H1 (cell line): ENCODE results near the gene BMP4. TPM values are rescaled to one million over a fixed set of nuclear protein-coding genes. Genes with fewer than 3 reads are reported as not detected.

Experiments
- CTCF ChIA-PET: fragments of 300-600 bp; sonication (Branson Sonifier 250); formaldehyde crosslinking; loops from one replicate; lab custom pipeline; 2021; ENCODE audit not compliant: partially characterized antibody; lab: Charles Lee
- POLR2A ChIA-PET: fragments of 300-600 bp; sonication (Branson Sonifier 250); formaldehyde crosslinking; loops from one replicate; lab custom pipeline; 2021; ENCODE audit warnings: inconsistent platforms; ENCODE audit not compliant: partially characterized antibody; lab: Charles Lee
- DNase-seq, 2 experiments: peaks; one replicate each; pipeline versions ENCODE4 v3.0.0 to v3.0.0-alpha.2; 2010 to 2022; ENCODE audit warnings: low spot score in 2 of 2, low read depth in 1 of 2, mixed read lengths in 1 of 2
- FAIRE-seq: peaks from 2 replicates; lab custom pipeline; 2011; peaks lifted over from hg19 to GRCh38; lab: Jason Lieb, UNC
- H2AFZ ChIP-seq: 2 replicates; pipeline ENCODE4 v1.8.1; 2012; ENCODE audit warnings: low read length, inconsistent platforms
- H2AK5ac ChIP-seq: 2 replicates; pipeline ENCODE4 v1.6.1; 2013; ENCODE audit warnings: low read depth, low read length
- H2BK120ac ChIP-seq: replicated peaks from 2 replicates; pipeline ENCODE3; 2013; ENCODE audit warnings: low read depth, low read length, inconsistent platforms
- H2BK12ac ChIP-seq: 2 replicates; pipeline ENCODE4 v1.6.1; 2013; ENCODE audit warnings: low read depth, low read length
- H2BK15ac ChIP-seq: 2 replicates; pipeline ENCODE4 v1.6.1; 2013; ENCODE audit warnings: low read length
- H2BK20ac ChIP-seq: 2 replicates; pipeline ENCODE4 v1.6.1; 2013; ENCODE audit warnings: low read length
- H2BK5ac ChIP-seq: 2 replicates; pipeline ENCODE4 v1.6.1; 2013; ENCODE audit warnings: low read depth, low read length
- H3K14ac ChIP-seq: 2 replicates; pipeline ENCODE4 v1.6.1; 2013; ENCODE audit warnings: inconsistent platforms; ENCODE audit not compliant: insufficient read length
- H3K18ac ChIP-seq: 2 replicates; pipeline ENCODE4 v1.6.1; 2013; ENCODE audit warnings: low read length; ENCODE audit errors: extremely low read depth
- H3K23ac ChIP-seq: 2 replicates; pipeline ENCODE4 v1.6.1; 2013; ENCODE audit warnings: inconsistent platforms; ENCODE audit not compliant: insufficient read length
- H3K23me2 ChIP-seq: 2 replicates; pipeline ENCODE4 v1.6.1; 2013; ENCODE audit warnings: low read depth, low read length
- H3K27ac ChIP-seq: 2 replicates; pipeline ENCODE4 v1.6.1; 2011; ENCODE audit warnings: low read depth, low read length, inconsistent platforms
- H3K27me3 ChIP-seq, 4 experiments: replicated peaks in 1 of 4; 1 replicate in 1 of 4; 2 replicates in 3 of 4; pipeline versions ENCODE4 v1.6.1 to v1.8.1; 2011 to 2013; ENCODE audit warnings: low read length in 3 of 4, mild to moderate bottlenecking in 3 of 4, inconsistent platforms in 2 of 4, mixed read lengths in 2 of 4, moderate library complexity in 1 of 4; ENCODE audit not compliant: control insufficient read depth in 3 of 4, insufficient read depth in 3 of 4; ENCODE audit errors: extremely low read depth in 1 of 4
- H3K36me3 ChIP-seq, 4 experiments: 2 replicates each; pipeline versions ENCODE4 v1.6.1 to v1.8.1; 2011 to 2013; ENCODE audit warnings: mild to moderate bottlenecking in 4 of 4, low read length in 3 of 4, moderate library complexity in 2 of 4, control low read depth in 1 of 4, inconsistent platforms in 1 of 4; ENCODE audit not compliant: insufficient read depth in 4 of 4, control insufficient read depth in 2 of 4
- H3K4ac ChIP-seq: replicated peaks from 2 replicates; pipeline ENCODE3; 2013; ENCODE audit warnings: low read length, low read depth, mixed read lengths, inconsistent platforms; ENCODE audit not compliant: insufficient read length
- H3K4me1 ChIP-seq, 4 experiments: replicated peaks in 1 of 4; 1 replicate in 1 of 4; 2 replicates in 3 of 4; pipeline versions ENCODE4 v1.6.1 to v1.8.1; 2011 to 2013; ENCODE audit warnings: low read length in 3 of 4, inconsistent platforms in 2 of 4, mixed read lengths in 1 of 4; ENCODE audit not compliant: insufficient read depth in 4 of 4, control insufficient read depth in 3 of 4
- H3K4me2 ChIP-seq, 2 experiments: 2 replicates each; pipeline versions ENCODE4 v1.6.1 to v1.8.1; 2011 to 2013; ENCODE audit warnings: low read depth in 2 of 2, low read length in 2 of 2, control low read depth in 1 of 2, inconsistent platforms in 1 of 2, mild to moderate bottlenecking in 1 of 2; ENCODE audit not compliant: insufficient read depth in 1 of 2
- H3K4me3 ChIP-seq, 4 experiments: fragments of 200-600, 300-600 bp in 1 of 4; sonication (generic), shearing (Covaris generic), sonication (Bioruptor Twin) in 1 of 4; 2 replicates each; pipeline versions ENCODE4 v1.5.1 to v1.8.1; 2011 to 2016; ENCODE audit warnings: low read length in 4 of 4, low read depth in 3 of 4, control low read depth in 2 of 4, inconsistent platforms in 2 of 4, mild to moderate bottlenecking in 2 of 4, mixed read lengths in 1 of 4, moderate library complexity in 1 of 4; ENCODE audit not compliant: insufficient read depth in 2 of 4; ENCODE audit errors: extremely low read depth in 1 of 4
- H3K56ac ChIP-seq: replicated peaks from 2 replicates; pipeline ENCODE3; 2013; ENCODE audit warnings: low read depth, mild to moderate bottlenecking, mixed read lengths, low read length, inconsistent platforms; ENCODE audit not compliant: insufficient read length
- H3K79me1 ChIP-seq: 2 replicates; pipeline ENCODE4 v1.6.1; 2013; ENCODE audit warnings: low read depth, low read length, control low read depth
- H3K79me2 ChIP-seq, 2 experiments: 2 replicates each; pipeline versions ENCODE4 v1.6.1 to v1.8.1; 2012 to 2013; ENCODE audit warnings: low read length in 2 of 2, mild to moderate bottlenecking in 2 of 2, inconsistent platforms in 1 of 2; ENCODE audit not compliant: insufficient read depth in 2 of 2, control insufficient read depth in 1 of 2
- H3K9ac ChIP-seq, 4 experiments: replicated peaks in 1 of 4; 1 replicate in 1 of 4; 2 replicates in 3 of 4; pipeline versions ENCODE4 v1.6.1 to v1.8.1; 2011 to 2013; ENCODE audit warnings: low read depth in 3 of 4, low read length in 3 of 4, control low read depth in 2 of 4, mild to moderate bottlenecking in 2 of 4, moderate library complexity in 2 of 4, inconsistent platforms in 1 of 4; ENCODE audit errors: extremely low read depth in 1 of 4
- H3K9me3 ChIP-seq, 2 experiments: 2 replicates each; pipeline versions ENCODE4 v1.6.1 to v1.8.1; 2012 to 2013; ENCODE audit warnings: mild to moderate bottlenecking in 2 of 2, moderate library complexity in 2 of 2, control low read depth in 1 of 2, inconsistent platforms in 1 of 2, low read depth in 1 of 2, low read length in 1 of 2, mixed read lengths in 1 of 2; ENCODE audit not compliant: insufficient read depth in 2 of 2
- H4K20me1 ChIP-seq, 2 experiments: replicated peaks in 1 of 2; 2 replicates each; pipeline versions ENCODE3 to v1.8.1; 2011 to 2013; ENCODE audit warnings: inconsistent platforms in 2 of 2, low read length in 2 of 2, mild to moderate bottlenecking in 1 of 2; ENCODE audit not compliant: insufficient read depth in 2 of 2, control insufficient read depth in 1 of 2
- H4K5ac ChIP-seq: 2 replicates; pipeline ENCODE4 v1.6.1; 2013; ENCODE audit warnings: low read length, low read depth, mixed read lengths, inconsistent platforms; ENCODE audit not compliant: insufficient read length
- H4K8ac ChIP-seq: 2 replicates; pipeline ENCODE4 v1.8.0; 2013; ENCODE audit warnings: mild to moderate bottlenecking, moderate library complexity, low read length, inconsistent platforms; ENCODE audit not compliant: insufficient read depth; ENCODE audit errors: extremely low read depth
- H4K91ac ChIP-seq: replicated peaks from 2 replicates; pipeline ENCODE3; 2013; ENCODE audit warnings: low read length, mixed read lengths, inconsistent platforms; ENCODE audit not compliant: insufficient read length
- BCL11A ChIP-seq, 2 experiments: IDR thresholded peaks; one replicate each; pipeline ENCODE4 v1.6.1; 2011; ENCODE audit warnings: low read depth in 2 of 2, low read length in 2 of 2, mild to moderate bottlenecking in 2 of 2
- CHD2 ChIP-seq: IDR thresholded peaks from 2 replicates; pipeline ENCODE4 v1.6.1; 2012; ENCODE audit warnings: low read length, improper control_type of control experiment
- CTCF ChIP-seq, 3 experiments: IDR thresholded peaks; 1 replicate in 2 of 3; 2 replicates in 1 of 3; pipeline versions ENCODE4 v1.5.1 to v1.6.1; 2011; ENCODE audit warnings: low read length in 3 of 3, mild to moderate bottlenecking in 3 of 3, inconsistent platforms in 2 of 3, low read depth in 1 of 3, moderate library complexity in 1 of 3; ENCODE audit not compliant: insufficient read depth in 1 of 3; ENCODE audit errors: control extremely low read depth in 1 of 3
- E2F6 ChIP-seq: IDR thresholded peaks from 2 replicates; pipeline ENCODE4 v1.6.1; 2012; ENCODE audit warnings: inconsistent platforms
- FOSL1 ChIP-seq: IDR thresholded peaks from 2 replicates; pipeline ENCODE4 v1.6.1; 2011; ENCODE audit warnings: mild to moderate bottlenecking, low read depth, low read length, moderate library complexity; ENCODE audit not compliant: insufficient read depth
- HDAC6 ChIP-seq: IDR thresholded peaks from one replicate; pipeline ENCODE4 v1.7.1; 2012; ENCODE audit warnings: low read depth, mild to moderate bottlenecking, inconsistent platforms, low read length, moderate library complexity
- KDM1A ChIP-seq: fragments of 200-600, 300-600 bp; sonication (generic); IDR thresholded peaks from 2 replicates; pipeline ENCODE4 v1.7.1; 2016; ENCODE audit warnings: mild to moderate bottlenecking, low read length, borderline replicate concordance
- KDM4A ChIP-seq: IDR thresholded peaks from one replicate; pipeline ENCODE4 v1.7.1; 2012; ENCODE audit warnings: low read depth, mild to moderate bottlenecking, moderate library complexity, low read length, inconsistent platforms; ENCODE audit not compliant: severe bottlenecking
- POLR2AphosphoS5 ChIP-seq: IDR thresholded peaks from 2 replicates; pipeline ENCODE4 v1.6.1; 2011; ENCODE audit warnings: low read depth, low read length
- SIRT6 ChIP-seq: IDR thresholded peaks from one replicate; pipeline ENCODE4 v1.7.1; 2012; ENCODE audit warnings: low read length, inconsistent platforms
- SUZ12 ChIP-seq: fragments of 200-600 bp; sonication (generic); IDR thresholded peaks from 2 replicates; pipeline ENCODE4 v1.6.1; 2012; ENCODE audit warnings: mild to moderate bottlenecking, inconsistent platforms, low read length, moderate library complexity, mixed read lengths
- WGBS, 2 experiments: shearing (Covaris generic) in 1 of 2; methylation state at CpG; one replicate each; pipeline versions ENCODE4 v1.1.6 to v1.1.7; 2013 to 2015; ENCODE audit warnings: low lambda C conversion rate in 2 of 2, mixed read lengths in 2 of 2, inconsistent platforms in 1 of 2, low coverage in 1 of 2, missing lambda C conversion rate in 1 of 2; ENCODE audit not compliant: insufficient replicate concordance in 2 of 2, insufficient coverage in 1 of 2, insufficient read length in 1 of 2; ENCODE audit errors: extremely low coverage in 1 of 2, missing lambda C conversion rate in 1 of 2; 5-methylcytosine and 5-hydroxymethylcytosine counted together
- polyA plus RNA-seq, 7 experiments: library from polyadenylated mRNA; depleted of rRNA in 3 of 7; stranded (reverse) in 5 of 7; unstranded in 2 of 7; fragments of >200 nt in 5 of 7; fragments of 200-250 nt in 2 of 7; gene quantifications; 1 replicate in 5 of 7; 2 replicates in 1 of 7; 4 replicates in 1 of 7; pipeline versions ENCODE4 v1.2.1 to v1.2.3, GENCODE V29; 2011 to 2013; ENCODE audit warnings: missing spikeins in 2 of 7, mixed read lengths in 2 of 7
- total RNA-seq: library from RNA; stranded (reverse); fragmentation: NEBNext Ultra II Directional; extraction: Animal tissue kit (Norgen Biotek cat#: 25700); gene quantifications from 2 replicates; pipeline ENCODE4 v1.2.1, GENCODE V29; 2021

Gene BMP4
- total and polyA plus RNA-seq, 2 of the 8 experiments (the other 6 are each of a cell fraction or from before 2014, with no cell fraction given) = 2.3 to 5.4 TPM

GRCh38 chr14:53967606-53968005, 11.0 kb upstream of the BMP4 start:
- Histone ChIP-seq H3K79me2 (no peaks in the 10 kb centered on the region), H2AK5ac (no peak overlapping the region), H3K9me3 (no peaks in the 10 kb centered on the region), H2BK5ac (no peak overlapping the region), H3K4me2 (no peak overlapping the region), H4K5ac (no peak overlapping the region), H2BK15ac (no peak overlapping the region), H4K8ac (no peak overlapping the region), H2BK12ac (no peak overlapping the region), H3K4ac (no peak overlapping the region), H4K91ac (no peak overlapping the region), H3K27me3 (peaks cover 10 to 19% (median 19%) of the 10 kb centered on the region in 4 experiments), H2BK120ac (no peak overlapping the region), H3K23me2 (peaks cover 7% of the 10 kb centered on the region; the same call in 1 of the 2 replicates), H3K79me1 (no peaks in the 10 kb centered on the region), H3K4me3 (no peak overlapping the region), H4K20me1 (no peaks in the 10 kb centered on the region), H3K18ac (no peak overlapping the region), H3K4me1 (peaks cover 11 to 21% (median 12%) of the 10 kb centered on the region in 4 experiments), H3K14ac (no peak overlapping the region), H3K23ac (no peak overlapping the region), H3K9ac (no peak overlapping the region), H3K27ac (no peak overlapping the region), H2BK20ac (no peak overlapping the region), H2AFZ (no peak overlapping the region), H3K56ac (no peak overlapping the region), H3K36me3 (no peaks in the 10 kb centered on the region)
- ChIA-PET CTCF (interaction anchor here (3.2 kb wide), 1 partner anchor 9 kb away, joined by 8 read pairs; no protein-coding TSS in a partner anchor), POLR2A (interaction anchor here (1.0 kb wide), 1 partner anchor 10 kb away, joined by 3 read pairs; no protein-coding TSS in a partner anchor)
- WGBS, 2 experiments = 96% methylated on average over 2 of the region's 2 CpGs; no CpG with 5 or more reads in 1 of the 2 experiments
- no peak for FAIRE-seq
- no peak for DNase-seq
- TF ChIP-seq POLR2AphosphoS5 (no peak), E2F6 (no peak), SUZ12 (no peak), BCL11A (IDR thresholded peaks at IDR 0.05; ENCODE audit: low read depth in 2 of 2, low read length in 2 of 2) (no peak), CHD2 (no peak), KDM4A (no peak), SIRT6 (no peak), FOSL1 (no peak), KDM1A (no peak), HDAC6 (no peak), CTCF (IDR thresholded peaks at IDR 0.05; ENCODE audit: control extremely low read depth in 1 of 3, insufficient read depth in 1 of 3, low read depth in 1 of 3, low read length in 3 of 3) (no peak)
